Retinal pigment epithelial cell (primary cell): Measurements from ENCODE around the gene SLC25A42.
"Not testable (repeated sequence)": the region's sequence is repeated elsewhere in the genome, so short reads cannot be mapped to it uniquely, and the experiment has no call there.

ENCODE experiments used
- DNase-seq: peaks from one replicate; pipeline ENCODE4 v3.0.0-alpha.2; 2010; ENCODE audit warnings: low read depth
- H3K4me3 ChIP-seq: 2 replicates; pipeline ENCODE4 v1.5.1; 2011; ENCODE audit warnings: mild to moderate bottlenecking, low read length, control low read depth, moderate library complexity
- TF ChIP-seq, protein P1 (sequence below): conservative IDR thresholded peaks from 2 replicates; pipeline ENCODE4 v1.5.1; 2011; ENCODE audit warnings: low read depth, low read length, control low read depth, inconsistent platforms

The SLC25A42 gene

DNA sequence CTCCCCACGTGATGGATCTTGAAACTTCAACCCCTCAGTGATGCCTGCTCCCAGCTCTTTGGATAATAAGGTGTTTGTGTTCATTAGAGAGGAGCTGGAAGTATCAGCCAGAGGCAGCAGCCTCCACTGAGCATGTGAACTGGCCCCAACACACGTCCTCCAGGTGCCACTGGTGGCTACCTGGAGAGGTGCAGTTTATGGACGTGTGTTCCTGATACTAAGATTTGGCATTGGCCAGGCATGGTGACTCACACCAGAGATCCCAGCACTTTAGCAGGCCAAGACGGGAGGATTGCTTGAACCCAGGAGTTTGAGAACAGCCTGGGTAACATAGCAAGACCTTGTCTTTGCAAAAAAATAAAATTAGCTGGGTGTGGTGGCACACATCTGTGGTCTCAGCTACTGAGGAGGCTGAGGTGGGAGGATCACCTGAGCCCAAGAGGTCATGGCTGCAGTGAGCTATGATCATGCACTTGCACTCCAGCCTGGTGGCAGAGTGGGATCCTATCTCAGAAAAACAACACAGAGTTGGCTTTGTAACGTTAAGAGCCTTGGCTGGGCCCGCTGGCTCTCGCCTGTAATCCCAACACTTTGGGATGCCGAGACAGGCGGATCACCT, 34.4 kb downstream of the SLC25A42 start:
- TF ChIP-seq, protein P1, sequence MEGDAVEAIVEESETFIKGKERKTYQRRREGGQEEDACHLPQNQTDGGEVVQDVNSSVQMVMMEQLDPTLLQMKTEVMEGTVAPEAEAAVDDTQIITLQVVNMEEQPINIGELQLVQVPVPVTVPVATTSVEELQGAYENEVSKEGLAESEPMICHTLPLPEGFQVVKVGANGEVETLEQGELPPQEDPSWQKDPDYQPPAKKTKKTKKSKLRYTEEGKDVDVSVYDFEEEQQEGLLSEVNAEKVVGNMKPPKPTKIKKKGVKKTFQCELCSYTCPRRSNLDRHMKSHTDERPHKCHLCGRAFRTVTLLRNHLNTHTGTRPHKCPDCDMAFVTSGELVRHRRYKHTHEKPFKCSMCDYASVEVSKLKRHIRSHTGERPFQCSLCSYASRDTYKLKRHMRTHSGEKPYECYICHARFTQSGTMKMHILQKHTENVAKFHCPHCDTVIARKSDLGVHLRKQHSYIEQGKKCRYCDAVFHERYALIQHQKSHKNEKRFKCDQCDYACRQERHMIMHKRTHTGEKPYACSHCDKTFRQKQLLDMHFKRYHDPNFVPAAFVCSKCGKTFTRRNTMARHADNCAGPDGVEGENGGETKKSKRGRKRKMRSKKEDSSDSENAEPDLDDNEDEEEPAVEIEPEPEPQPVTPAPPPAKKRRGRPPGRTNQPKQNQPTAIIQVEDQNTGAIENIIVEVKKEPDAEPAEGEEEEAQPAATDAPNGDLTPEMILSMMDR, result no peak
- no peak overlapping the region for H3K4me3 ChIP-seq
- no peak for DNase-seq

DNA sequence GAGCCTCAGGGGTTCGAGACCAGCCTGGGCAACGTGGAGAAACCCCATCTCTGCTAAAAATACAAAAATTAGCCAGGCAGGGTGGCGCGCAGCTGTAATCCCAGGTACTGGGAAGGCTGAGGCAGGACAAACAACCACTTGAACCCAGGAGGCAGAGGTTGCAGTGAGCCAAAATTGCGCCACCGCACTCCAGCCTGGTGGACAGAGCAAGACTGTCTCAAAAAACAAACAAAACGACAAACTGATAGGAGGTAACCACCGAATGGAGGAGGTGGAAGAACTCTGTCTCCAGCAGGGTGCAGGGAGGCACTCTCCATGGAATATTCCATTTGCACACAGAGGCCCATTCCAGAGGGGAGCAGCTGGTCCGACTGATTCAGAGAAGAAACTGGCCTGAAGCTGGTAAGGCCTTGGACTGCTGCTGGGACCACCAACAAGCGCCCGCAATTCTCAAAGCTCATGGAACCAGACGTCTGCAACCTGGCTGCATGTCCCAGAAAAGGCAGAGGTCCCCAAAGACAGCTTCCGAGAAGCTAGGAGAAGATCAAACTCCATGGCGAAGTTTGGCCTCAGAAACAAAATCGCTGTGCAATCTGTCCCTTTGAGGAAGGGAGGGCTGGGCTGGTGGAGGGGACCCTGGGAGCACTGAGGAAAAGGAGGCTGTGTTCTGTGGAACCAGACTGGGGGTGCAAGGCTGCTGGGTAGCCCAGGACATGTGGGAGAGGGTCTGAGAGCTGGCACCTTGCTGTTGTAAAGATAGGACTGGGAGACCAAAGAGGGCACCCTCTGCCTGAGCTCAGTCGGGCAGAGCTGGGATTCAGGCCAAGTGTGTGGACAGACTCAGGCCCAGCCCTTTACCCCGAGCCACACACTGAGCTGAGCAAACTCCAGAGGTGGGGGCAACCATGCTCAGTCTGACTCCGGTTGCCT, 35.2 kb downstream of the SLC25A42 start:
- TF ChIP-seq, protein P1, result no peak
- no peak overlapping the region for H3K4me3 ChIP-seq
- DNase-seq, result no peak

DNA sequence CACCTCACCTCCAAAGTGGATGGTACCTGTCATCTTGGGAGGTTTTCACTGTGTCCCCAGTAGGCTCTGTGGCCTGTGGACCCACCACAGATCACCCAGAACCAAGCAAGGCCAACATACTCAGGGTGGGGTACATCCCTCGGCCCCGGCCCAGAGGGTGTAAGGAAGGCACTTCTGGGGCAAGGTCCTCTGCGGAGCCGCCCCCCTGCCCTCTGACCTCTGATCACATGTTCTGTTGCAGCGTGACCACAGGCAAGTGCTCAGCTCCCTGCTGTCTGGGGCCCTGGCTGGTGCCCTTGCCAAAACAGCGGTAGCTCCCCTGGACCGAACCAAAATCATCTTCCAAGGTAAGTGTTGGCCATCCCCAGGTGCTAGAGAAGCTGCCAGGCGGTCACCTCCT, 37.7 kb downstream of the SLC25A42 start:
- no peak for DNase-seq
- H3K4me3 ChIP-seq, result no peak overlapping the region
- TF ChIP-seq, protein P1, result no peak

DNA sequence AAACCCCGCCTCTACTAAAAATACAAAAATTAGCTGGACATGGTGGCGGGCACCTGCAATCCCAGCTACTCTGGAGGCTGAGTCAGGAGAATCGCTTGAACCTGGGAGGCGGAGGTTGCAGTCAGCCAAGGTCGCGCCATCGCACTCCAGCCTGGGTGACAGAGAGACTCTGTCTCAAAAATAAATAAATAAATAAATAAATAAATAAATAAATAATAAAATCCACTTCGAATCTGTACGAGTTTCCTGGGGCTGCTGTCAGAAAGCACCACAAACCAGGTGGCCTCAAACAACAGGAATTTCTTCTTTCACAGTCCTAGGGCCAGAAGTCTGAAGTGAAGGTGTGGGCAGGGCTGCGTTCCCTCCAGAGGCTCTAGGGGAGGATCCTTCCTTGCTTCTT, 38.8 kb downstream of the SLC25A42 start:
- H3K4me3 ChIP-seq, DNase-seq: not testable (repeated sequence)

DNA sequence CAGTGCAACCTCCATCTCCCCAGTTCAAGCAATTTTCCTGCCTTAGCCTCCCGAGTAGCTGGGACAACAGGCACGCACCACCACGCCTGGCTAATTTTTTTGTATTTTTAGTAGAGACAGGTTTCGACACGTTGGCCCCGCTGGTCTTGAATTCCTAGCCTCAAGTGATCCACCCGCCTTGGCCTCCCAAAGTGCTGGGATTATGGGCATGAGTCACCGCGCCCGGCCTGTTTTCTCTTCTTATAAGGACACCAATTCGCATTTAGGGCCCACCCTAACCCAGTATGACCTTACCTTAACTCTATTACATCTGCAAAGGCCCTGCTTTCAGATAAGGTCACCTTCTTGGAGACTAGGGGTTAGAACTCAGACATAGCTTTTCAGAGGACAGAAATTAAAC, 39.4 kb downstream of the SLC25A42 start:
- DNase-seq, result no peak
- TF ChIP-seq, protein P1, result no peak
- no peak overlapping the region for H3K4me3 ChIP-seq

DNA sequence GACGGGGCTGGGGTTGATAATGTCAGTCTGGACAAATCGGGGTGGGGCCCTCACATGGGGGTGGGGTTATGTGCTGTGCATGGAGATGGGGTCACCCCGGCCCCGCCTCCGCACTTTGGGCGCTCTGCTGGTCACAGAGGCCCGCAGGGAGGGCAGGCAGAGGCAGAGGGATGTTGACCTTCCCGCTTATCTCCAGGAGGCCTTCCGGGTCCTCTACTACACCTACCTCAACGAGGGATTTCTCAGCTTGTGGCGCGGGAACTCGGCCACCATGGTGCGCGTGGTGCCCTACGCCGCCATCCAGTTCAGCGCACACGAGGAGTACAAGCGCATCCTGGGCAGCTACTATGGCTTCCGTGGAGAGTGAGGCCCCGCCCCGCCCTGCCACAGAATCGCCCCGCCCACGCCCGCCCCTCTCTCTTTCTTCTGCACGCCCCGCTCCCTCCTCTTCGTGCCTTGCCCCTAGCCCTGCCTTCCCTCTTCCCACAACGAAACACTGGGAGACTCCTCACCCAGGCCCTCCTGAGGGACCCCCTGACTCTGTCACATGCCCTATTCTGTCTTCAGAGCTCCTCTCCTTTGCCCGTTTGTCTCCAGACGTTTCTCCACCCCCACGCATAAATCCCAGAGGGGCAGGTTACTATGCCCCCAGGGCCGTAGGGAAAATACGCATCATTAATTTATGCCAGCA, 41.7 kb downstream of the SLC25A42 start:
- no peak for DNase-seq
- H3K4me3 ChIP-seq, result peak overlapping the region; percentile 50
- TF ChIP-seq, protein P1, result no peak

DNA sequence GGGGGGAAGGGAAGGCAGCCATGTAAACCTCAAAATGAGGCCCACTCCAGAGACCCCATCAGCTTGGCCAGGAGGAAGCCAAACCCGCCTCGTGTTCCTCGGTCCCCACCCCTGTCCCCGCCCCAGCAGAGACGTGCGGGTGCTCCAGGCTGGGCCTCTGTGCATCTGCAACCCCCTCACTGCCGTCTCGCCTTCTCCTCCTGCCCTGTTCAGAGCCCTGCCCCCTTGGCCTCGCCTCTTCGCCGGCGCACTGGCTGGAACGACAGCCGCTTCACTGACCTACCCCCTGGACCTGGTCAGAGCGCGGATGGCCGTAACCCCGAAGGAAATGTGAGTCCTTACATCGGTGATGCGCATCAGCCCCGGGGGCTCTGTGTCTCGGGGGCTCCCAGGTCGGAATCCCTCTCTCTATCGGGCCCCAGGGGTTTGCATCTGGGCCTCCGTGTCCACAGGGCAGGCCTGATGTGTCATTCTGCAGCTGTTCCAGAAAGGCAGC, 42.3 kb downstream of the SLC25A42 start:
- peak overlapping the region; percentile 50 for H3K4me3 ChIP-seq
- no peak for DNase-seq
- TF ChIP-seq, protein P1, result no peak

DNA sequence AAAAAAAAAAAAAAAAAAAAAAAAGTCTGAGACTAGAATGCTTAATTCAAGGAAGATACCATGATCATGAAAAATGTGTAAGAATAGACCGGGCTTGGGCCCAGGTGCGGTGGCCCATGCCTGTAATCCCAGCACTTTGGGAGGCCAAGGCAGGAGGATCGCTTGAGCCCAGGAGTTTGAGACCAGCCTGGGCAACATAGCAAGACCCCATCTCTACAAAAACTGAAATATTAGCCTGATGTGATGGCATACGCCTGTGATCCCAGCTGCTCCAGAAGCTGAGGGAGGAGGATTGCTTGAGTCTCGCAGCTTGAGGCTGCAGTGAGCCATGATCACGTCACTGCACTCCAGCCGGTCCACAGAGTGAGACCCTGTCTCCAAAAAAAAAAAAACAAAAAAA, 43.1 kb downstream of the SLC25A42 start:
- DNase-seq, result not testable (repeated sequence)

More for the DNA sequence above, 43.1 kb downstream of the SLC25A42 start:
- not testable (repeated sequence) for H3K4me3 ChIP-seq
